ENCODE data around the gene SCYGR4. TPM values are rescaled to one million over a fixed set of nuclear protein-coding genes. Genes with fewer than 3 reads are reported as not detected.

The SCYGR4 gene
- total and polyA plus RNA-seq, 9 of the 15 experiments (the other 6 are each of a cell fraction or from before 2014, with no cell fraction given): 0.09 TPM; not detected in 8

DNA sequence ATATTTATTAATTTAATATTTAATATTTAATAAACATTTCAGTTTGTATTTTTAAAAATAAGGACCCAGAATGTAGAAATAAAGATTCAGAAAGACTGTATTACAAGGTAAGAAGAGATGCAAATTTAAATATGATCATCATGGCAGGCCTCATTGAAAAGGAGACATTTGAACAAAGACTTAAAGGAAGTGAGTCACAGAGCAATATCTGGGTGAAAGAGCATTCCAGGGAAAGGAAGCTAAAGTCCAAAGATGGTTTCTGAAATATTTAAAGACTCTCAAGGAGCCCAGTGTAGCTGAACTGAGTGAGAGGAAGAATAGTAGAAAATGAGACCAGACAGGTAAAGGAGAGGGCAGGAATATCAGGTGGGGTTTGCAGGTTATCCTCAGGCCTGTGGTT is 5.9 kb downstream of the SCYGR4 start:
- ChIA-PET POLR2A (no interaction called here), CTCF (ENCODE audit: low intra/inter-chr PET ratio) (no interaction called here)
- in situ Hi-C loops (cut with MboI): no loop called here
- no peak overlapping the region for H3K9ac ChIP-seq (ENCODE audit: insufficient read depth in 1 of 2, low read depth in 2 of 2, low read length in 2 of 2)
- no peak for TF ChIP-seq THRAP3 (IDR thresholded peaks at IDR 0.05; ENCODE audit: borderline replicate concordance)
- TF ChIP-seq CAMTA2 (CRISPR knock-in tag; conservative IDR thresholded peaks at IDR 0.05): no peak
- no peak for TF ChIP-seq SP2 (IDR thresholded peaks at IDR 0.05; ENCODE audit: extremely low read depth, low read depth, low read length, poor library complexity, severe bottlenecking)
- no peak for TF ChIP-seq ZNF830 (CRISPR knock-in tag; IDR thresholded peaks at IDR 0.05)
- TF ChIP-seq CREBBP (IDR thresholded peaks at IDR 0.05; ENCODE audit: low read depth, low read length): no peak
- TF ChIP-seq GATAD2A (IDR thresholded peaks at IDR 0.05): no peak
- TF ChIP-seq ZNF175 (CRISPR knock-in tag; IDR thresholded peaks at IDR 0.05; ENCODE audit: low read depth): no peak
- no peak for TF ChIP-seq ZNF354B (CRISPR knock-in tag; IDR thresholded peaks at IDR 0.05)
- no peak for TF ChIP-seq ZNF347 (CRISPR knock-in tag; IDR thresholded peaks at IDR 0.05; ENCODE audit: low read depth)
- TF ChIP-seq SFPQ (IDR thresholded peaks at IDR 0.05; ENCODE audit: low read depth, low read length): no peak
- no peak for TF ChIP-seq ZNF282 (CRISPR knock-in tag; IDR thresholded peaks at IDR 0.05)
- no peak for TF ChIP-seq BDP1 (IDR thresholded peaks at IDR 0.05; ENCODE audit: insufficient read depth, insufficient read length)
- TF ChIP-seq ZNF12 (CRISPR knock-in tag; IDR thresholded peaks at IDR 0.05): no peak
- no peak for TF ChIP-seq ZNF217 (CRISPR knock-in tag; IDR thresholded peaks at IDR 0.05)
- TF ChIP-seq RAD51 (IDR thresholded peaks at IDR 0.05; ENCODE audit: borderline replicate concordance, low read depth): no peak
- TF ChIP-seq, protein P1, sequence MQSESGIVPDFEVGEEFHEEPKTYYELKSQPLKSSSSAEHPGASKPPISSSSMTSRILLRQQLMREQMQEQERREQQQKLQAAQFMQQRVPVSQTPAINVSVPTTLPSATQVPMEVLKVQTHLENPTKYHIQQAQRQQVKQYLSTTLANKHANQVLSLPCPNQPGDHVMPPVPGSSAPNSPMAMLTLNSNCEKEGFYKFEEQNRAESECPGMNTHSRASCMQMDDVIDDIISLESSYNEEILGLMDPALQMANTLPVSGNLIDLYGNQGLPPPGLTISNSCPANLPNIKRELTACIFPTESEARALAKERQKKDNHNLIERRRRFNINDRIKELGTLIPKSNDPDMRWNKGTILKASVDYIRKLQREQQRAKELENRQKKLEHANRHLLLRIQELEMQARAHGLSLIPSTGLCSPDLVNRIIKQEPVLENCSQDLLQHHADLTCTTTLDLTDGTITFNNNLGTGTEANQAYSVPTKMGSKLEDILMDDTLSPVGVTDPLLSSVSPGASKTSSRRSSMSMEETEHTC (IDR thresholded peaks at IDR 0.05): no peak
- TF ChIP-seq RFX1 (IDR thresholded peaks at IDR 0.05): no peak
- no peak overlapping the region for H3K4me3 ChIP-seq
- H3K4me2 ChIP-seq (ENCODE audit: insufficient read depth, low read length): no peak overlapping the region
- H3K36me3 ChIP-seq (ENCODE audit: control insufficient read depth, insufficient read depth, low read length): no peaks in the 10 kb centered on the region
- DNase-seq (ENCODE audit: extremely low read depth in 1 of 4, low spot score in 3 of 4): no peak
- intact Hi-C loops (cut with micrococcal nuclease): no loop called here
- H3K27me3 ChIP-seq (ENCODE audit: control insufficient read depth in 2 of 2, insufficient read depth in 2 of 2, low read length in 2 of 2): peaks cover 0 to 24% of the 10 kb centered on the region in 2 experiments; a peak in 2 of 5 replicates
- H3K9me1 ChIP-seq (ENCODE audit: control insufficient read depth, insufficient read depth, low read length): no peaks in the 10 kb centered on the region
- H3K4me1 ChIP-seq (replicated peaks in 1 of 2; ENCODE audit: control insufficient read depth in 2 of 2, insufficient read depth in 2 of 2, low read length in 2 of 2): no peaks in the 10 kb centered on the region
- H3K27ac ChIP-seq (ENCODE audit: extremely low read depth, low read depth, low read length): no peak overlapping the region
- BruUV-seq (replicated peaks): no TSS peak
- no peaks in the 10 kb centered on the region for H3K79me2 ChIP-seq (ENCODE audit: control insufficient read depth, insufficient read depth, low read length)
- H4K20me1 ChIP-seq (replicated peaks; ENCODE audit: control insufficient read depth, insufficient read depth, low read length): no peaks in the 10 kb centered on the region
- H2AFZ ChIP-seq (ENCODE audit: low read depth, low read length): no peak overlapping the region
- FAIRE-seq: no peak
- no peak for ATAC-seq
- H3K9me3 ChIP-seq (replicated peaks; ENCODE audit: control insufficient read depth, insufficient read depth, low read depth, low read length): no peaks in the 10 kb centered on the region

All from K562 (cell line).